Brain microvascular endothelial cell (primary cell): ENCODE data around the gene MRPL17.

Experiments
- DNase-seq: peaks from one replicate; pipeline ENCODE4 v3.0.0-alpha.2; 2020
- H3K27ac ChIP-seq: fragments of 250-450 bp; sonication (Bioruptor Pico); 2 replicates; pipeline ENCODE4 v1.5.1; 2020; ENCODE audit warnings: mild to moderate bottlenecking, moderate library complexity
- H3K27me3 ChIP-seq: fragments of 250-450 bp; sonication (Bioruptor Pico); replicated peaks from 2 replicates; pipeline ENCODE4 v1.5.1; 2020; ENCODE audit warnings: mild to moderate bottlenecking
- H3K36me3 ChIP-seq: fragments of 250-450 bp; sonication (Bioruptor Pico); replicated peaks from 2 replicates; pipeline ENCODE4 v1.5.1; 2020; ENCODE audit warnings: mild to moderate bottlenecking
- H3K4me3 ChIP-seq: 2 replicates; pipeline ENCODE4 v1.5.1; 2011; ENCODE audit warnings: low read depth, mild to moderate bottlenecking, control low read depth, low read length, moderate library complexity
- in situ Hi-C: cut with HindIII; loops from 2 replicates; pipeline ENCODE4 v1.10.0; 2017; ENCODE audit warnings: low sequenced_read_pairs, low pct_ligation_motif_present
- TF ChIP-seq, protein P1 (sequence below): IDR thresholded peaks from 2 replicates; pipeline ENCODE4 v1.5.1; 2011; ENCODE audit warnings: low read depth, mild to moderate bottlenecking, moderate library complexity, low read length, control low read depth, inconsistent platforms; ENCODE audit errors: missing control alignments

MRPL17 gene

DNA sequence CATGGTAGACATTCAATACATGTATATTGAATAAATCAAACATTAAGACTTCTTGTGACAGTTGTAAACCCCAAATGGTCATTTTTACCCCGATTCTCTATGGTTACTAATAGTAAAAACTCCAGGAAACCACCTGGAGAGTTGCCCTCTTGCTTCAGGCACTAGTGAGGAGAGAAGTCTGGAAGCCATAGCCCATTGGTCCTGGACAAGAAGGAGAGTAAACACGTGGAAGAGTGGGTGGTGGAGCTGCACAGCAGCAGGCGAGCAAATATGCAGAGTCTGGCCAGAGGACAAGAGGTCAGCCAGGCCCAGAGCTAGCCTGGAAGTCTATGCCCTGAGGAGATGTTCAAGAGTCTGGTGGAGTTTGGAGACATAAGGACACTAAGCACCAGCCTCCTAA is 45.3 kb downstream of the MRPL17 start:
- TF ChIP-seq, protein P1, sequence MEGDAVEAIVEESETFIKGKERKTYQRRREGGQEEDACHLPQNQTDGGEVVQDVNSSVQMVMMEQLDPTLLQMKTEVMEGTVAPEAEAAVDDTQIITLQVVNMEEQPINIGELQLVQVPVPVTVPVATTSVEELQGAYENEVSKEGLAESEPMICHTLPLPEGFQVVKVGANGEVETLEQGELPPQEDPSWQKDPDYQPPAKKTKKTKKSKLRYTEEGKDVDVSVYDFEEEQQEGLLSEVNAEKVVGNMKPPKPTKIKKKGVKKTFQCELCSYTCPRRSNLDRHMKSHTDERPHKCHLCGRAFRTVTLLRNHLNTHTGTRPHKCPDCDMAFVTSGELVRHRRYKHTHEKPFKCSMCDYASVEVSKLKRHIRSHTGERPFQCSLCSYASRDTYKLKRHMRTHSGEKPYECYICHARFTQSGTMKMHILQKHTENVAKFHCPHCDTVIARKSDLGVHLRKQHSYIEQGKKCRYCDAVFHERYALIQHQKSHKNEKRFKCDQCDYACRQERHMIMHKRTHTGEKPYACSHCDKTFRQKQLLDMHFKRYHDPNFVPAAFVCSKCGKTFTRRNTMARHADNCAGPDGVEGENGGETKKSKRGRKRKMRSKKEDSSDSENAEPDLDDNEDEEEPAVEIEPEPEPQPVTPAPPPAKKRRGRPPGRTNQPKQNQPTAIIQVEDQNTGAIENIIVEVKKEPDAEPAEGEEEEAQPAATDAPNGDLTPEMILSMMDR, result no peak
- H3K4me3 ChIP-seq, result no peak overlapping the region
- no peaks in the 10 kb centered on the region for H3K36me3 ChIP-seq
- no peak overlapping the region for H3K27ac ChIP-seq
- no peak for DNase-seq
- H3K27me3 ChIP-seq, result no peaks in the 10 kb centered on the region
- in situ Hi-C loops, result no loop called here

GRCh38 chr11:6636480-6636879 is 46.7 kb downstream of the MRPL17 start:
- no peaks in the 10 kb centered on the region for H3K36me3 ChIP-seq
- no peaks in the 10 kb centered on the region for H3K27me3 ChIP-seq
- in situ Hi-C loops, result no loop called here
- TF ChIP-seq, protein P1, result no peak
- no peak for DNase-seq
- H3K4me3 ChIP-seq, result no peak overlapping the region
- no peak overlapping the region for H3K27ac ChIP-seq

GRCh38 chr11:6635082-6635932 is 47.8 kb downstream of the MRPL17 start:
- H3K36me3 ChIP-seq, result no peaks in the 10 kb centered on the region
- H3K27ac ChIP-seq, result no peak overlapping the region
- DNase-seq, result no peak
- H3K4me3 ChIP-seq, result no peak overlapping the region
- no peaks in the 10 kb centered on the region for H3K27me3 ChIP-seq
- TF ChIP-seq, protein P1, result no peak
- in situ Hi-C loops, result no loop called here

- no peak overlapping the region for H3K27ac ChIP-seq
- H3K4me3 ChIP-seq, result no peak overlapping the region
- H3K36me3 ChIP-seq, result no peaks in the 10 kb centered on the region
- no peak for DNase-seq
- TF ChIP-seq, protein P1, result no peak
- in situ Hi-C loops, result no loop called here
- no peaks in the 10 kb centered on the region for H3K27me3 ChIP-seq
Measured at GRCh38 chr11:6634534-6634933, 48.6 kb downstream of the MRPL17 start.

DNA sequence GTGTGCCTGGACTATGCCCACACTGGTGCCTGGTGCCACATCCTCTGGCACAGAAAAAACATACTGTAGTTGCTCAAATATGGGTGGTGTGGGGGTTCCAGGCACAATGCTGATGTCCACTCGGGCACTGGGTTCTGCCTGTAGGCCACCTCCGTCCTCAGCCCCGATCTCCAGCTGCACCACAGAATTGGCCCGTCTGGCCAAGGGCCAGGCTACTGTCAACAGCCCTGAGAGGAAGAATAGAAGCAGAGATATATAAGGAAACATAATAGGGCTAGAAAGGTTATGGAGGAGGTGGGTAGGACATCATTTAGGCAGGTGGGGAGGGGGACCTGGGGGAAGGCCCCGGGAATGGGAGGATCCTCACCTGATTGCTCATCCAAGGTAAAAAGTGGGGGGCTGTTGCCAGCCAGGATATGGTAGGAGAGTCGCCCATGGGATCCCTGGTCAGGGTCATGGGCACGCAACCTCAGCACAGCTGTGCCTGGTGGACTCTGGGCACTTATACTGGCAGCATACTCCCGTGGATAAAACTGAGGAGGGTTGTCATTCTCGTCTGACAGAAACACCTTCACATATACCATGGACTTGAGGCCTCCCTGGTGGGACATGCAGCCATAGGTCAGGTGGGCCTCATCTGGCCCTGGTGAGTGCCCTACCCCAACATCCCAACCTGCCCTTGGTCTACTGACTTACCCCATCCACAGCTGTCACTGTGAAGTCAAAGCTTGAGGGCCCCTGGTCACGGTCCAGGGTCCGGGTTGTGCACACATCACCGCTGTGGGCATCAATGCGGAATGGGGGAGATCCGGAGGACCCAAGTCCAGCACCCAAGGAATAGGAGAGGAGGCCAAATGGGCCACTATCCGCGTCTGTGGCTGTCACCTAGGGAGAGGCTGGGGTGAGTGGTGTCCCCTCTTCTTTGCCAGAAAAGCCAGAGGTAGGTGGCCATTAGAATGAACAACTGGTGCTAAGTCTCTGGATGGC is 49.4 kb downstream of the MRPL17 start:
- in situ Hi-C loops, result no loop called here
- no peak overlapping the region for H3K27ac ChIP-seq
- no peaks in the 10 kb centered on the region for H3K36me3 ChIP-seq
- TF ChIP-seq, protein P1, result no peak
- H3K4me3 ChIP-seq, result no peak overlapping the region
- no peaks in the 10 kb centered on the region for H3K27me3 ChIP-seq
- DNase-seq, result no peak
